Measurements from ENCODE around the gene AFG1L.
"Not testable (repeated sequence)": the region's sequence is repeated elsewhere in the genome, so short reads cannot be mapped to it uniquely, and the experiment has no call there.

The AFG1L gene

GRCh38 chr6:108560463-108561308, 265.8 kb downstream of the AFG1L start, which contains the start of gene FOXO3:
FOXO3 (plus strand) TSS chr6:108560917; CDS start chr6:108561209, 292 bp downstream.
- DNase-seq, result peak; percentile 45

- not testable (repeated sequence) for DNase-seq
Measured at GRCh38 chr6:108561309-108561647, 266.4 kb downstream of the AFG1L start.

- DNase-seq, result no peak
Measured at GRCh38 chr6:108561742-108562502, 267.1 kb downstream of the AFG1L start.

- no peak for DNase-seq
Measured at GRCh38 chr6:108562503-108562993, 267.7 kb downstream of the AFG1L start.

- DNase-seq, result no peak
Measured at GRCh38 chr6:108563292-108563691, 268.4 kb downstream of the AFG1L start.

- no peak for DNase-seq
Measured at GRCh38 chr6:108564178-108564577, 269.3 kb downstream of the AFG1L start.

GRCh38 chr6:108565091-108565766, 270.4 kb downstream of the AFG1L start:
- no peak for DNase-seq

GRCh38 chr6:108565893-108566292, 271.0 kb downstream of the AFG1L start:
- no peak for DNase-seq

GRCh38 chr6:108566406-108566805, 271.6 kb downstream of the AFG1L start:
- DNase-seq, result no peak

GRCh38 chr6:108568101-108568500, 273.2 kb downstream of the AFG1L start:
- no peak for DNase-seq

- no peak for DNase-seq
Measured at GRCh38 chr6:108568551-108569305, 273.9 kb downstream of the AFG1L start.

- no peak for DNase-seq
Measured at GRCh38 chr6:108570517-108570916, 275.7 kb downstream of the AFG1L start.

GRCh38 chr6:108574457-108575141, 279.7 kb downstream of the AFG1L start:
- DNase-seq, result no peak
